ENCODE data around the gene TRMT1.

DNA sequence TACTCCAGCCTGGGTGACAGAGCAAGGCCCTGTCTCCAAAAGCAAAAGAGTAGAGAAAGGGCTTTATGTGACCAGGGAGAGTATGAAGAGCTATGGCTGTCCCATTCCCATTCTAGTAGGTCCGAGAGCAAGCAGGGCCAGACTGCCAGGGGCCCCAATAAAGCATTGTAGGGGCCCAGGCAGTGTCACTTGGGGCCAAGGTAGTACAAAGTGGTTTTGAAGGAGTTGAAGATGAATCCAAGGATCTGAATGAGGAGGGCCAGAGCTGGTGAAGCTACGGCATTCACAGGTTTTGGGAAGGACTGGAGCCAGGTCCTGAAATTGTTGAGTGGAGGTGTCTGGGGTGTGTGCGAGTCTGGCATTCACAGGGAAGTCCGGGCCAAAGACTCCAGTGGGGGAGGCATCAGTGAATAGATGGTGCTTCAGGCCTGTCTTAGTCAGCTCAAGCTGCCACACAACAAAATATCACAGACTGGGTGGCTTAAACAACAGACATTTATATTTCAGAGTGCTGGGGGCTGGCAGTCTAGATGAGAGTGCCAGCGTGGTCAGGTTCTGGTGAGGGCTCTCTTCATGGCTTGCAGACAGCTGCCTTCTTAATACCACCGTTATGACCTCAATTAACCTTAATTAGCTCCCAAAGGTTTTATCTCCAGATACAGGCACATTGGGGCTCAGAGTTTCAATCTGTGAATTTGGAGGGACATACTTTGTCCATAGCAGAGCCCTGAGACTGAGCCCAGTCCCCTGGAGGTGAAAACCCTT is 11.5 kb upstream of the TRMT1 start:
- TF ChIP-seq, protein P1, sequence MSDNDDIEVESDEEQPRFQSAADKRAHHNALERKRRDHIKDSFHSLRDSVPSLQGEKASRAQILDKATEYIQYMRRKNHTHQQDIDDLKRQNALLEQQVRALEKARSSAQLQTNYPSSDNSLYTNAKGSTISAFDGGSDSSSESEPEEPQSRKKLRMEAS (IDR thresholded peaks at IDR 0.05) = no peak
- TF ChIP-seq EP300 (IDR thresholded peaks at IDR 0.05; ENCODE audit: borderline replicate concordance) = no peak
- TF ChIP-seq FOXM1 (IDR thresholded peaks at IDR 0.05; ENCODE audit: borderline replicate concordance, low read depth) = no peak
- no peak for TF ChIP-seq TAF1 (IDR thresholded peaks at IDR 0.05; ENCODE audit: low read depth)

Measured in Ishikawa (cell line).